ENCODE data around the gene GUCA2A.

DNA sequence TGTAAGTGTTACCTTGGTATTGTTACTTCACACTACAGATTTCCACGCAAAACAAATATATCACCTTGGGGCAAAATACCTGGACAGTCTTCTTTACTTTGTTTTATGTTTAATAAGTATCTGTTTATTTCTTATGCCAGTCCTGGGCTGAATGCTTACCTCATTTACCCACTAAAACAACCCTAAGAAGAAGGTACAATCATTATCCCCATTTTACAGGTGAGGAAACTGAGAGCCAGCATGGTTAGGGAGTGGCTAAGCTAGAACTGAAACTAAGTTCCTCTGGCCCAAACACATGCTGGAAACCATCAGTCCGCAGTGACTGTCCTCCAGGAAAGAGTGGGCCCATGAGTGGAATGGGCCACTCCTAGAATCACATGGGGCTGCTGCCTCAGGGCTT, 24.4 kb downstream of the GUCA2A start:
- TF ChIP-seq, protein P1, sequence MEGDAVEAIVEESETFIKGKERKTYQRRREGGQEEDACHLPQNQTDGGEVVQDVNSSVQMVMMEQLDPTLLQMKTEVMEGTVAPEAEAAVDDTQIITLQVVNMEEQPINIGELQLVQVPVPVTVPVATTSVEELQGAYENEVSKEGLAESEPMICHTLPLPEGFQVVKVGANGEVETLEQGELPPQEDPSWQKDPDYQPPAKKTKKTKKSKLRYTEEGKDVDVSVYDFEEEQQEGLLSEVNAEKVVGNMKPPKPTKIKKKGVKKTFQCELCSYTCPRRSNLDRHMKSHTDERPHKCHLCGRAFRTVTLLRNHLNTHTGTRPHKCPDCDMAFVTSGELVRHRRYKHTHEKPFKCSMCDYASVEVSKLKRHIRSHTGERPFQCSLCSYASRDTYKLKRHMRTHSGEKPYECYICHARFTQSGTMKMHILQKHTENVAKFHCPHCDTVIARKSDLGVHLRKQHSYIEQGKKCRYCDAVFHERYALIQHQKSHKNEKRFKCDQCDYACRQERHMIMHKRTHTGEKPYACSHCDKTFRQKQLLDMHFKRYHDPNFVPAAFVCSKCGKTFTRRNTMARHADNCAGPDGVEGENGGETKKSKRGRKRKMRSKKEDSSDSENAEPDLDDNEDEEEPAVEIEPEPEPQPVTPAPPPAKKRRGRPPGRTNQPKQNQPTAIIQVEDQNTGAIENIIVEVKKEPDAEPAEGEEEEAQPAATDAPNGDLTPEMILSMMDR (IDR thresholded peaks at IDR 0.05; ENCODE audit: low read depth, low read length, poor library complexity, severe bottlenecking): no peak
- TF ChIP-seq EZH2phosphoT487 (IDR thresholded peaks at IDR 0.05; ENCODE audit: borderline replicate concordance, low read length): no peak
